Measurements from ENCODE around the gene NSG2.

The NSG2 gene

GRCh38 chr5:174074369-174074768 is 28.9 kb downstream of the NSG2 start:
- TF ChIP-seq ZNF274 (IDR thresholded peaks at IDR 0.05; ENCODE audit: low read depth, low read length): no peak
- no peak overlapping the region for H3K4me3 ChIP-seq (ENCODE audit: low read length)

DNA sequence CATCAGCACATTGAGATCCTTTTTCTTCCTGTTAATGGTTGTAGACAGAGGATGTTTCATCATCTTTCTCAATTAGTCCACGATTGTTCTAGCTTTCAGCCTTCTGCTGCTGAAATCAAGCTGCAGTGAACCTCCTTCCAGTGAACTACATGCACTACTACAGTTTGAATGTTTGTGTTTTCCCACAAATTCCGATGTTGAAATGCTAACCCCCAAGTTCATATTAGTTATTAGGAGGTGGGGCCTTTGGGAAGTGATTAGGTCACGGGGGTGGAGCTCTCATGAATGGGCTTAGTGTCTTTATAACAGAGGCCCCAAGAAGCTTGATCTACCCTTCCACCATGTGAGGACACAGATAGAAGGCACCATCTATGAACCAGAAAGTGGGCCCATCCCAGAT is 32.9 kb downstream of the NSG2 start:
- no peak overlapping the region for H3K4me3 ChIP-seq (ENCODE audit: low read length)
- no peak for TF ChIP-seq ZNF274 (IDR thresholded peaks at IDR 0.05; ENCODE audit: low read depth, low read length)

GRCh38 chr5:174082286-174082685 is 36.8 kb downstream of the NSG2 start:
- H3K4me3 ChIP-seq (ENCODE audit: low read length): no peak overlapping the region
- no peak for TF ChIP-seq ZNF274 (IDR thresholded peaks at IDR 0.05; ENCODE audit: low read depth, low read length)

DNA sequence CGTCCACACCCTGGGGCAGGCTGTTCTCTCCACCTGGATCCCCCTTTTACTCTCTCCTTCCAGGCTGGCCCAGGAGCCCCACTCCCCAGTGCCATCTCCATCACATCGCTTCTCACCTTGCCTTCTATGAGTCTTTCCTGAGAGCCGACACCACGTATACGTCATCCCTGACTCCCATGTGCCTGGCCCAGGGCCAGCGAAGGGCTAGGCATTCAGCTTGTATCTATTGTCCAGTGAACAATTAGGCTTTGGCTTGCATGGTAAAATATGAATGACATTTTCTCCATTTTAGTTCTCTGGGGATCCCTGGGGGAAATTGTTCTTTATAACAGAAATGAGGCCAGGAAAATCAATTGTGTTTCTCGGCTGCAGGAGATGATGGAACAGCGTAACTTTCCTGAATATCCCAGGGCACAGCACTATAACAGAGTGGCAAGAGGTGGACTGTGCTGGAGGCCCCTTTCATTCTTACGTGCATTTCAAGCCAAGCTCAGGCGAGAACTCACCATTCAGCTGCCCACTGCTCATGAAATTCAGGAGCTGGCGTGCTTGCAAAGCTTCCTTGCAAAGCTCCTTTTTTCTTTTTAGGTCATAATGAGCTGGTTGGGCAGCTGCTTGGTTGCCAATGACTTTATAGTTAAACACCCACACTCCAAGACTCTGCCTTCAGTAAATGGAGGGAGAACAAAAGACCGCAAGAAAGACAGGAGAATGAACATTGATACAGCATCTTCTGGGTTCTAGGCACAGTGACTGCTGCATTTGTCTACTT is 37.7 kb downstream of the NSG2 start:
- no peak overlapping the region for H3K4me3 ChIP-seq (ENCODE audit: low read length)
- no peak for TF ChIP-seq ZNF274 (IDR thresholded peaks at IDR 0.05; ENCODE audit: low read depth, low read length)

DNA sequence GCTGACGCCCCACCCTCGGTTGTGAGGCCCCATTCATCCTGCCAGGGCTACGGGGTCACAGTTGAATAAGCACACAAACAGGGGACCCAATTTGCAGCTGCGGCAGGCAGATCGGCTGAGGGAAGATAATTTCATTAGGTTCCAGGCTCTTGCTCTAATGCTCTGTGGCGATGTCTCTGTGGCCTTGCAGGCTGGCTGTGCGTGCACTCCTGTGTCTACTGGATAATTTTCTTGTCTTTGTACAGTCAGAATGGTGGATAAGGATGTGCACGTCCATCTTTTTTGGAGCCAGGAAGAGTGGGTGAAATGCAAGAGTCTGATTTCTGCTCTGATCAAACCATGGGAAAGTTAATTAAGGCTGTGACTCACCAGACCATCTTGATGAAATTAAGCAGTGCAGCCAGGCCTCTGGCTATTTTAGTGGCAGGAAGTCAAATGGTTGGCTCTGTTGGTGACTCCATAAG is 39.2 kb downstream of the NSG2 start:
- TF ChIP-seq ZNF274 (IDR thresholded peaks at IDR 0.05; ENCODE audit: low read depth, low read length): no peak

DNA sequence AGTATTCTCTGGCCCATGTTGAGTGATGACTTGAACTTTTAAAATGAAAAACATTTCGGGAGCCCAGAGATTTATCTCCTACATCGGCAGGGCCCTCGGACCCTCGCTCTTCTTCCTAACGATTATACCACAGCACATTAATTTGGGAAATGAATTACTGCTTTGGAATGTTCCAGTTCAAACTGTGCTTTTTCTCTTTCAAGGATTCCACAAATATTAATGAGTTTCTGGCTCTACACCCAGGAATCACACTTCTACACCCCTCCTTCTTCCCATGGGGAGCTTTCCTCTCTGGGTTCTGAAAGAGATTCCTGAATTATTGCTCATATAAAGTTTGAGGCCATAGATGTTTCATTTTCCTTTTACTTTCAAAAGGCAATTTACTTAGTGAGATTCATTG is 41.2 kb downstream of the NSG2 start:
- TF ChIP-seq ZNF274 (IDR thresholded peaks at IDR 0.05; ENCODE audit: low read depth, low read length): no peak
- H3K4me3 ChIP-seq (ENCODE audit: low read length): no peak overlapping the region

More for the DNA sequence above, 39.2 kb downstream of the NSG2 start:
- H3K4me3 ChIP-seq (ENCODE audit: low read length): no peak overlapping the region

GRCh38 chr5:174087783-174088182 is 42.3 kb downstream of the NSG2 start:
- H3K4me3 ChIP-seq (ENCODE audit: low read length): no peak overlapping the region
- TF ChIP-seq ZNF274 (IDR thresholded peaks at IDR 0.05; ENCODE audit: low read depth, low read length): no peak

DNA sequence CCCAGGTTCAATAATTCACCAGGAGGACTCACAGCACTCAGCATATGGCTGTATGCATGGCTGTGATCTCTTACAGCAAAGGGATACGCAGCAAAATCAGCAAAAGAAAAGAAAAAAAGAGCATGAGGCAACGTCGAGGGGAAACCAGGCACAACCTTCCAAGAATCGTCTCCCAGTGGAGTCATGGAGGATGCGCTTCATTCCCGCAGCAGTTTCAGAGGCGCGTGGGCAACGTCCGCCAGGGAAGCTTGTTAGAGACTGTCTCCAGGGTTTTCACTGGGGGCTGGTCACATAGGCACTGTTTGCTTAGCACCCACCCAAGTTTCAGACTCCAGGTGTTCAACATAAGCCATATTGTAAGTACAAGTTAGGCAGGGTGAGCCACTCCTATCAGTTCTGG is 44.6 kb downstream of the NSG2 start:
- TF ChIP-seq ZNF274 (IDR thresholded peaks at IDR 0.05; ENCODE audit: low read depth, low read length): no peak
- H3K4me3 ChIP-seq (ENCODE audit: low read length): no peak overlapping the region

DNA sequence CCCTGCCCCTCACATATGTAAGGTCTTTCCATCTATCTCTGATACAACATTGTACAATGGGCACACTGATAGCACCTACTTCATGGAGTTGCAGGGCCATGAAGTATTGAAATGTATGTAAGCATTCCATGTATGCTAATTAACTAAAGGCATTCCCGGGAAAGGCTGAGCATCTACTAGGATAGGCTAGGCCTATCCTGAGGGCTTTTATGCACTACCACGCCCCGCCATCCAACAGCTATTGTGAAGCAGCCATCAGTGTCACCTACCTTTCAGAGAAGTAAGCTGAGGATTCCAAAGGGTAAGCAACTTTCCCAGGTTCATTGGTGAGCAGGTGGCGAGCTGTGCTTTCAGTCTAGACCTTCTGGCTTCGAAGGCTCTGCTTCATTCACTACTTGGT is 47.6 kb downstream of the NSG2 start:
- TF ChIP-seq ZNF274 (IDR thresholded peaks at IDR 0.05; ENCODE audit: low read depth, low read length): no peak
- no peak overlapping the region for H3K4me3 ChIP-seq (ENCODE audit: low read length)

GRCh38 chr5:174094857-174095606 is 49.5 kb downstream of the NSG2 start:
- no peak for TF ChIP-seq ZNF274 (IDR thresholded peaks at IDR 0.05; ENCODE audit: low read depth, low read length)
- no peak overlapping the region for H3K4me3 ChIP-seq (ENCODE audit: low read length)

DNA sequence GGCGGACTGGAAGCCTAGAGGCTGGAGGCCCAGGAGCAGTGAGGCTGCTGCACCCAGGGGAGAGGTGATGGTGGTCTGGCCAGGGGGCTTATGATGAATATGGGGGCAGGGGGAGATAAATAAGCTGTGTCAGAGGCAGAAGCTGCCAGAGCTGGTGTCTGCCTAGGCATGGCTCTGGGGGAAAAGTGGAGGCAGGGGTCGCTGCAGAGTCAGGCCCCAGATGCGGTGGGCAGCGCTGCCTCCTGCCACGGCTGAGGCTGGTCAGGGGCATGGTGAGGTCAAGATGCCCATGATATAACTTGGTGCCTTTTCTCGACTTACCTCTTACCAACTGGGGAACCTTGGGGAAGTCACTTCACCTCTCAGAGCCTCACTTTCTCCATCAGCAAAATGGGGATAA is 51.1 kb downstream of the NSG2 start:
- no peak overlapping the region for H3K4me3 ChIP-seq (ENCODE audit: low read length)
- no peak for TF ChIP-seq ZNF274 (IDR thresholded peaks at IDR 0.05; ENCODE audit: low read depth, low read length)

GRCh38 chr5:174097486-174098185 is 52.1 kb downstream of the NSG2 start:
- no peak for TF ChIP-seq ZNF274 (IDR thresholded peaks at IDR 0.05; ENCODE audit: low read depth, low read length)

DNA sequence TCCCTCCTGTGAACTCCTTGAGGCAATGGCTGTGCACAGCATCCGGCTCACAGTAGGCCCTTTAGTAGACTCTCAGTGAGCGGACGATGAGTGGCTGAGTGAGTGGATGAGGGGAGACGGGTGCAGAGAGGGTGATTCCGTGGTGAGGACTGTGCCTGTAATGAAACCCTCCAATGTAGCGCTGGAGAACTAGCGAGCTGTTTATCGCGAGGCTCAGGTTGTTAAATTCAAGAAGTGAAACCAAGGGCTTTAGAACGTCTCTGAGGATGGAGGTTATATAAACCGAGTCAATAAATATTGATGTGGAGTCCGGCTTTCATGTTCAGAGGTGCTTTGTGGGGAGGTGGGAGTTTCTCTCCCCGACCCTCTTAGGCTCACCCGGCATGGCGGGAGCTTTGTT is 53.2 kb downstream of the NSG2 start:
- H3K4me3 ChIP-seq (ENCODE audit: low read length): no peak overlapping the region

More at GRCh38 chr5:174097486-174098185, 52.1 kb downstream of the NSG2 start:
- H3K4me3 ChIP-seq (ENCODE audit: low read length): no peak overlapping the region

DNA sequence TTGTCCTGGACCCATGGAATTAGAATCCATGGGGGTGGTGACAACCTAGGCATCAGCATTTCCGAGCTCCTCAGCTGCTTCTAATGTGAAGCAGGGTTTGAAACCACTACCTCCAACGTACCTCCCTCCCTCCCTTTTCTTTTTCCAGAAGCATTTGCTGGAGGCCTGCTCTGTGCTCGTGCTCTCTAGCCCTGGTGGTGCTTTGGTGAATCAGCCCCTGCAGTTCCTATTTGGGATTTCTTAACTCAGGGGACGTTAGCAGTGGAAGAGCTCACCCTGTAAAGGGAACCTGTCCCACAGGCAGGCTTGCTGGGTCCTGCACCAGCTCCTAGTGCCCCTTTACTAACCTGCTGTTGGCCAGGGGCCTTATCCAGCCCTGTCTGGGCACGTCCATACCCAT is 55.0 kb downstream of the NSG2 start:
- TF ChIP-seq ZNF274 (IDR thresholded peaks at IDR 0.05; ENCODE audit: low read depth, low read length): no peak
- no peak overlapping the region for H3K4me3 ChIP-seq (ENCODE audit: low read length)

More for the DNA sequence above, 53.2 kb downstream of the NSG2 start:
- TF ChIP-seq ZNF274 (IDR thresholded peaks at IDR 0.05; ENCODE audit: low read depth, low read length): no peak

Data from GM08714 (cell line).